ENCODE measurements around the gene MSGN1. TPM values are rescaled to one million over a fixed set of nuclear protein-coding genes. Genes with fewer than 3 reads are reported as not detected.

MSGN1 gene
- total and polyA plus RNA-seq, 2 of the 8 experiments (the other 6 are each of a cell fraction or from before 2014, with no cell fraction given) = not detected

GRCh38 chr2:17791121-17791816 is 25.0 kb upstream of the MSGN1 start:
- no peak overlapping the region for H2AK5ac ChIP-seq (ENCODE audit: low read depth, low read length)
- FAIRE-seq = no peak
- H3K27ac ChIP-seq (ENCODE audit: low read depth, low read length) = no peak overlapping the region
- H3K79me2 ChIP-seq (ENCODE audit: control insufficient read depth in 1 of 2, insufficient read depth in 2 of 2, low read length in 2 of 2) = no peaks in the 10 kb centered on the region
- no peak overlapping the region for H2BK15ac ChIP-seq (ENCODE audit: low read length)
- ChIA-PET CTCF (ENCODE audit: partially characterized antibody) (interaction anchor here (0.6 to 1.1 kb wide), 3 partner anchors 58 to 71 kb away, joined by 3 to 4 read pairs (median 3); no protein-coding TSS in a partner anchor), POLR2A (ENCODE audit: partially characterized antibody) (interaction anchor here (0.5 kb wide), 1 partner anchor 767 kb away, joined by 3 read pairs; no protein-coding TSS in a partner anchor)
- no peak for DNase-seq (ENCODE audit: low read depth in 1 of 2, low spot score in 2 of 2)
- no peak overlapping the region for H2BK120ac ChIP-seq (replicated peaks; ENCODE audit: low read depth, low read length)
- no peaks in the 10 kb centered on the region for H3K36me3 ChIP-seq (ENCODE audit: control insufficient read depth in 2 of 4, insufficient read depth in 4 of 4, low read length in 3 of 4)
- 89% methylated on average over 5 of the region's 5 CpGs; no CpG with 5 or more reads in 1 of the 2 experiments for WGBS, 2 experiments (ENCODE audit: extremely low coverage in 1 of 2, insufficient coverage in 1 of 2, insufficient read length in 1 of 2, insufficient replicate concordance in 2 of 2, low coverage in 1 of 2, low lambda C conversion rate in 2 of 2, missing lambda C conversion rate in 1 of 2)
- H2BK5ac ChIP-seq (ENCODE audit: low read depth, low read length) = no peak overlapping the region
- H3K27me3 ChIP-seq (replicated peaks in 1 of 4; ENCODE audit: control insufficient read depth in 3 of 4, extremely low read depth in 1 of 4, insufficient read depth in 3 of 4, low read length in 3 of 4) = no peaks in the 10 kb centered on the region
- H3K4me1 ChIP-seq (replicated peaks in 1 of 4; ENCODE audit: control insufficient read depth in 3 of 4, insufficient read depth in 4 of 4, low read length in 3 of 4) = peaks cover 0 to 3% (median 0%) of the 10 kb centered on the region in 4 experiments; a peak in 1 of 7 replicates
- H4K8ac ChIP-seq (ENCODE audit: extremely low read depth, insufficient read depth, low read length) = no peak overlapping the region
- H3K56ac ChIP-seq (replicated peaks; ENCODE audit: insufficient read length, low read depth, low read length) = no peak overlapping the region
- no peaks in the 10 kb centered on the region for H3K23me2 ChIP-seq (ENCODE audit: low read depth, low read length)
- no peak overlapping the region for H3K18ac ChIP-seq (ENCODE audit: extremely low read depth, low read length)
- H3K23ac ChIP-seq (ENCODE audit: insufficient read length) = no peak overlapping the region
- no peak overlapping the region for H3K9ac ChIP-seq (replicated peaks in 1 of 4; ENCODE audit: extremely low read depth in 1 of 4, low read depth in 3 of 4, low read length in 3 of 4)
- H3K4me2 ChIP-seq (ENCODE audit: insufficient read depth in 1 of 2, low read depth in 2 of 2, low read length in 2 of 2) = no peak overlapping the region
- no peak overlapping the region for H3K4ac ChIP-seq (replicated peaks; ENCODE audit: insufficient read length, low read depth, low read length)
- H2BK12ac ChIP-seq (ENCODE audit: low read depth, low read length) = no peak overlapping the region
- no peak overlapping the region for H3K4me3 ChIP-seq (ENCODE audit: extremely low read depth in 1 of 4, insufficient read depth in 2 of 4, low read depth in 3 of 4, low read length in 4 of 4)
- no peaks in the 10 kb centered on the region for H4K20me1 ChIP-seq (replicated peaks in 1 of 2; ENCODE audit: control insufficient read depth in 1 of 2, insufficient read depth in 2 of 2, low read length in 2 of 2)
- H3K79me1 ChIP-seq (ENCODE audit: low read depth, low read length) = no peaks in the 10 kb centered on the region
- H3K14ac ChIP-seq (ENCODE audit: insufficient read length) = no peak overlapping the region
- H3K9me3 ChIP-seq (ENCODE audit: insufficient read depth in 2 of 2, low read depth in 1 of 2, low read length in 1 of 2) = no peaks in the 10 kb centered on the region
- no peak overlapping the region for H2BK20ac ChIP-seq (ENCODE audit: low read length)
- H2AFZ ChIP-seq (ENCODE audit: low read length) = no peak overlapping the region
- no peak overlapping the region for H4K91ac ChIP-seq (replicated peaks; ENCODE audit: insufficient read length, low read length)
- H4K5ac ChIP-seq (ENCODE audit: insufficient read length, low read depth, low read length) = no peak overlapping the region
- TF ChIP-seq SP2 (IDR thresholded peaks at IDR 0.05; ENCODE audit: low read length) (no peak), TEAD4 (IDR thresholded peaks at IDR 0.05; ENCODE audit: low read depth, low read length) (no peak), SP4 (IDR thresholded peaks at IDR 0.05; ENCODE audit: low read length) (no peak), POLR2A (IDR thresholded peaks at IDR 0.05; ENCODE audit: control extremely low read depth in 1 of 2, low read depth in 2 of 2, low read length in 2 of 2) (no peak), RAD21 (IDR thresholded peaks at IDR 0.05 in 1 of 2, conservative IDR thresholded peaks at IDR 0.05 in 1 of 2; ENCODE audit: low read depth in 2 of 2, low read length in 2 of 2) (no peak), CTBP2 (IDR thresholded peaks at IDR 0.05; ENCODE audit: borderline replicate concordance, insufficient read depth, insufficient read length, low read length) (no peak), HDAC2 (IDR thresholded peaks at IDR 0.05; ENCODE audit: borderline replicate concordance in 1 of 2, low read depth in 2 of 2, low read length in 2 of 2) (no peak), EZH2 (IDR thresholded peaks at IDR 0.05; ENCODE audit: low read depth, low read length, severe bottlenecking) (no peak), JUN (IDR thresholded peaks at IDR 0.05; ENCODE audit: low read depth, low read length) (no peak), EGR1 (IDR thresholded peaks at IDR 0.05; ENCODE audit: borderline replicate concordance, low read depth, low read length) (no peak), KDM5A (IDR thresholded peaks at IDR 0.05; ENCODE audit: low read length) (no peak), FOSL1 (IDR thresholded peaks at IDR 0.05; ENCODE audit: insufficient read depth, low read depth, low read length) (no peak)

Measured in H1 (cell line).